SK-N-SH treated with all-trans-retinoic acid at 6 μM for 48 hours (cell line): ENCODE results near the gene OSBPL2.

Source experiments
- ATAC-seq: fragments of 200-7000 bp; cut with Tn5 transposase; 3 replicates; pipeline ENCODE4 v1.9.1; 2020; ENCODE audit warnings: mild to moderate bottlenecking, moderate library complexity
- ARNTL ChIP-seq: fragments of 450-650 bp; formaldehyde crosslinking; IDR thresholded peaks from 2 replicates; pipeline ENCODE4 v1.5.0; 2020; ENCODE audit warnings: low read depth, mild to moderate bottlenecking, moderate library complexity, borderline replicate concordance
- BACH2 ChIP-seq: fragments of 250-450 bp; sonication (Bioruptor Pico); IDR thresholded peaks from 2 replicates; pipeline ENCODE4 v1.9.0; 2021; ENCODE audit warnings: mild to moderate bottlenecking, borderline replicate concordance
- CREB5 ChIP-seq: fragments of 250-450 bp; sonication (Bioruptor Pico); IDR thresholded peaks from 2 replicates; pipeline ENCODE4 v1.5.1; 2020; ENCODE audit warnings: low read depth, mild to moderate bottlenecking, moderate library complexity
- CSDC2 ChIP-seq: fragments of 250-450 bp; sonication (Bioruptor Pico); IDR thresholded peaks from 2 replicates; pipeline ENCODE4 v1.5.0; 2020; ENCODE audit warnings: mild to moderate bottlenecking, moderate library complexity
- CSRNP3 ChIP-seq: fragments of 250-450 bp; sonication (Bioruptor Pico); IDR thresholded peaks from 2 replicates; pipeline ENCODE4 v1.5.1; 2021; ENCODE audit warnings: mild to moderate bottlenecking, moderate library complexity
- ESRRG ChIP-seq: fragments of 250-450 bp; sonication (Bioruptor Pico); IDR thresholded peaks from 2 replicates; pipeline ENCODE4 v1.6.1; 2021; ENCODE audit warnings: mild to moderate bottlenecking
- OSR1 ChIP-seq: fragments of 250-450 bp; sonication (Bioruptor Pico); IDR thresholded peaks from 2 replicates; pipeline ENCODE4 v1.8.0; 2022; ENCODE audit warnings: moderate library complexity, mild to moderate bottlenecking, inconsistent platforms
- PATZ1 ChIP-seq: fragments of 250-450 bp; sonication (Bioruptor Pico); IDR thresholded peaks from 2 replicates; pipeline ENCODE4 v1.8.0; 2020; ENCODE audit warnings: mild to moderate bottlenecking, moderate library complexity, borderline replicate concordance
- POU6F1 ChIP-seq: fragments of 250-450 bp; sonication (Bioruptor Pico); IDR thresholded peaks from 2 replicates; pipeline ENCODE4 v1.8.0; 2021; ENCODE audit warnings: low read depth, mild to moderate bottlenecking, moderate library complexity, borderline replicate concordance
- RARB ChIP-seq: fragments of 250-450 bp; sonication (Bioruptor Pico); IDR thresholded peaks from 2 replicates; pipeline ENCODE4 v1.8.0; 2021; ENCODE audit warnings: mild to moderate bottlenecking, moderate library complexity
- SNAI2 ChIP-seq: fragments of 250-450 bp; sonication (Bioruptor Pico); IDR thresholded peaks from 2 replicates; pipeline ENCODE4 v1.5.0; 2020; ENCODE audit warnings: mild to moderate bottlenecking, moderate library complexity
- TCF4 ChIP-seq: fragments of 250-450 bp; sonication (Bioruptor Pico); IDR thresholded peaks from 2 replicates; pipeline ENCODE4 v1.8.0; 2021; ENCODE audit warnings: mild to moderate bottlenecking, moderate library complexity, borderline replicate concordance
- TOX ChIP-seq: fragments of 250-450 bp; sonication (Bioruptor Pico); IDR thresholded peaks from 2 replicates; pipeline ENCODE4 v1.8.0; 2021; ENCODE audit warnings: mild to moderate bottlenecking, moderate library complexity, borderline replicate concordance
- TSHZ2 ChIP-seq: fragments of 250-450 bp; sonication (Bioruptor Pico); IDR thresholded peaks from 2 replicates; pipeline ENCODE4 v1.5.0; 2020; ENCODE audit warnings: mild to moderate bottlenecking, moderate library complexity
- ZFP3 ChIP-seq: fragments of 250-450 bp; sonication (Bioruptor Pico); IDR thresholded peaks from 2 replicates; pipeline ENCODE4 v1.5.0; 2020; ENCODE audit warnings: mild to moderate bottlenecking, moderate library complexity
- ZFP30 ChIP-seq: fragments of 450-650 bp; formaldehyde crosslinking; IDR thresholded peaks from 2 replicates; pipeline ENCODE4 v1.5.0; 2022; ENCODE audit warnings: mild to moderate bottlenecking, moderate library complexity
- ZNF565 ChIP-seq: fragments of 450-650 bp; formaldehyde crosslinking; conservative IDR thresholded peaks from 2 replicates; pipeline ENCODE4 v1.5.0; 2020; ENCODE audit warnings: low read depth, mild to moderate bottlenecking, moderate library complexity
- ZNF70 ChIP-seq: fragments of 450-650 bp; formaldehyde crosslinking; IDR thresholded peaks from 2 replicates; pipeline ENCODE4 v1.5.0; 2020; ENCODE audit warnings: mild to moderate bottlenecking, moderate library complexity

The OSBPL2 gene

GRCh38 chr20:62305149-62305764, 66.9 kb downstream of the OSBPL2 start:
- ATAC-seq, result no peak
- TF ChIP-seq ZFP3 (CRISPR knock-in tag) (no peak), ZNF565 (no peak), ZNF70 (no peak), OSR1 (CRISPR knock-in tag) (no peak), CREB5 (CRISPR knock-in tag) (no peak), TSHZ2 (no peak), CSDC2 (CRISPR knock-in tag) (no peak)

GRCh38 chr20:62305765-62306413, 67.6 kb downstream of the OSBPL2 start:
- TF ChIP-seq ESRRG (CRISPR knock-in tag) (no peak), POU6F1 (CRISPR knock-in tag) (no peak), SNAI2 (no peak), ARNTL (no peak), TOX (CRISPR knock-in tag) (no peak), ZFP3 (CRISPR knock-in tag) (no peak)
- no peak for ATAC-seq

GRCh38 chr20:62306414-62307187, 68.3 kb downstream of the OSBPL2 start:
- TF ChIP-seq ESRRG (CRISPR knock-in tag), result no peak
- TF ChIP-seq RARB (CRISPR knock-in tag), result no peak
- no peak for TF ChIP-seq OSR1 (CRISPR knock-in tag)
- TF ChIP-seq ZFP30, result no peak
- no peak for TF ChIP-seq ARNTL
- TF ChIP-seq PATZ1 (CRISPR knock-in tag), result no peak
- no peak for ATAC-seq

- no peak for ATAC-seq
- TF ChIP-seq ARNTL (no peak), OSR1 (CRISPR knock-in tag) (no peak), CSDC2 (CRISPR knock-in tag) (no peak), ZNF70 (no peak), ZNF565 (no peak), ZFP30 (no peak), BACH2 (CRISPR knock-in tag) (no peak), TOX (CRISPR knock-in tag) (no peak), ZFP3 (CRISPR knock-in tag) (no peak), TCF4 (CRISPR knock-in tag) (no peak), PATZ1 (CRISPR knock-in tag) (no peak), CSRNP3 (CRISPR knock-in tag) (no peak)
Measured at GRCh38 chr20:62307226-62308101, 69.1 kb downstream of the OSBPL2 start.
